Adrenal gland (tissue), 12 donors: ENCODE results near the gene FAM43B. TPM values are rescaled to one million over a fixed set of nuclear protein-coding genes. Genes with fewer than 3 reads are reported as not detected.

Experiments used
- DNase-seq, 7 donors: peaks; one replicate each; pipeline ENCODE4 v3.0.0-alpha.2; 2019 to 2020
- H3K27ac ChIP-seq, 5 donors: fragments of 200-600 bp; sonication (generic) in 4 of 5; 1 replicate in 3 of 5; 2 replicates in 2 of 5; pipeline versions ENCODE4 v1.5.1 to v1.8.0; 2016 to 2020; ENCODE audit warnings: mild to moderate bottlenecking in 1 of 5
- H3K27me3 ChIP-seq: fragments of 200-600 bp; 2 replicates; pipeline ENCODE4 v1.8.0; 2021
- H3K36me3 ChIP-seq, 2 donors: fragments of 200-600 bp; replicated peaks in 1 of 2; 1 replicate in 1 of 2; 2 replicates in 1 of 2; pipeline versions ENCODE4 v1.5.1 to v1.8.0; 2018 to 2022
- H3K4me1 ChIP-seq, 2 donors: fragments of 200-600 bp; replicated peaks in 1 of 2; 1 replicate in 1 of 2; 2 replicates in 1 of 2; pipeline versions ENCODE4 v1.5.1 to v1.8.0; 2018 to 2021
- H3K4me3 ChIP-seq, 4 donors: fragments of 200-600 bp; sonication (generic) in 3 of 4; one replicate each; pipeline ENCODE4 v1.5.1; 2016 to 2018
- H3K9me3 ChIP-seq, 3 donors: fragments of 200-600 bp; sonication (generic) in 1 of 3; replicated peaks in 1 of 3; 1 replicate in 2 of 3; 2 replicates in 1 of 3; pipeline versions ENCODE4 v1.5.1 to v1.8.0; 2016 to 2021
- CTCF ChIP-seq, 6 experiments: fragments of 450-650 bp in 4 of 6; fragments of 200-600 bp in 2 of 6; sonication (generic) in 1 of 6; IDR thresholded peaks; 1 replicate in 5 of 6; 2 replicates in 1 of 6; pipeline versions ENCODE4 v1.5.1 to v1.8.0; 2016 to 2021; ENCODE audit warnings: antibody characterized with exemption in 6 of 6, mild to moderate bottlenecking in 2 of 6, moderate library complexity in 1 of 6
- POLR2A ChIP-seq, 2 donors: fragments of 450-650 bp; IDR thresholded peaks; one replicate each; pipeline ENCODE4 v1.6.1; 2017; ENCODE audit warnings: antibody characterized with exemption in 2 of 2, mild to moderate bottlenecking in 2 of 2, moderate library complexity in 1 of 2
- WGBS, 4 donors: extraction: QIAGEN DNeasy Blood & Tissue Kit in 2 of 4; methylation state at CpG; one replicate each; pipeline versions ENCODE4 v1.1.5 to v1.1.7; 2013 to 2017; 5-methylcytosine and 5-hydroxymethylcytosine counted together
- intact Hi-C, 2 donors: fragments of 100-400 bp; cut with DNase I; formaldehyde crosslinking; loops; one replicate each; pipeline versions ENCODE4 v1.14.1 to v1.15.0; 2022 to 2023
- polyA plus RNA-seq, 3 donors: library from polyadenylated mRNA; stranded (reverse); fragments of 200-250 nt in 2 of 3; fragments of 350-450 nt in 1 of 3; fragmentation: Illumina TruSeq in 1 of 3; extraction: RNeasy Lipid Tissue Mini Kit (QIAGEN cat#74804) in 1 of 3; gene quantifications; one replicate each; pipeline ENCODE4 v1.2.3, GENCODE V29; 2013 to 2014
- total RNA-seq, 9 donors: library from RNA; depleted of rRNA in 4 of 9; stranded (reverse); fragments of >200 nt in 4 of 9; fragments of 120-200 nt in 1 of 9; fragmentation: NEBNext Ultra II Directional in 1 of 9; extraction: Animal tissue kit (Norgen Biotek cat#: 25700) in 1 of 9; gene quantifications; one replicate each; pipeline versions ENCODE4 v1.1.0 to v1.2.4, GENCODE V29; 2013 to 2023
- donor health status: healthy with polysubstance abuse.
- donor health status: Bipolar disorder and iron deficiency.
- donor health status: DM: yes; HTN: yes; CAD: no.
- donor health status: DM: no; HTN: no; CAD: no.
- donor health status: DM: no; HTN: no; CAD: no.
- donor health status: DM: yes; HTN: yes; CAD: no.

Gene FAM43B
- total and polyA plus RNA-seq, 12 donors: 2.2 to 67.7 (median 38.2) TPM

- 15 to 19% (median 17%) methylated on average over 14 to 17 of the region's 17 CpGs for whole genome bisulfite sequencing, 4 donors
Observed at GRCh38 chr1:20521960-20522861, 30.2 kb upstream of the FAM43B start.

GRCh38 chr1:20526267-20526666, 26.1 kb upstream of the FAM43B start:
- H3K4me3 ChIP-seq: no peak overlapping the region
- TF ChIP-seq POLR2A (IDR thresholded peaks at IDR 0.05) (no peak), CTCF (IDR thresholded peaks at IDR 0.05) (no peak)
- intact Hi-C loops: no loop called here
- 77 to 91% (median 83%) methylated on average over 6 of the region's 6 CpGs for WGBS, 4 donors
- no peaks in the 10 kb centered on the region for H3K36me3 ChIP-seq
- H3K4me1 ChIP-seq: peaks cover 0 to 5% of the 10 kb centered on the region in 2 donors
- H3K9me3 ChIP-seq: no peaks in the 10 kb centered on the region
- DNase-seq: no peak
- H3K27me3 ChIP-seq: no peaks in the 10 kb centered on the region
- H3K27ac ChIP-seq: no peak overlapping the region

More at GRCh38 chr1:20521960-20522861, 30.2 kb upstream of the FAM43B start:
- H3K36me3 ChIP-seq: no peaks in the 10 kb centered on the region
- peaks cover 0 to 5% of the 10 kb centered on the region in 2 donors for H3K4me1 ChIP-seq
- peak; percentile 81 to 94 (median 87) for DNase-seq
- intact Hi-C loops: loop anchor here (2.0 to 5.0 kb wide), 3 partner anchors 55 to 119 kb away; no protein-coding TSS in a partner anchor
- H3K27ac ChIP-seq: no peak overlapping the region
- H3K9me3 ChIP-seq: no peaks in the 10 kb centered on the region
- TF ChIP-seq POLR2A (IDR thresholded peaks at IDR 0.05) (no peak), CTCF (IDR thresholded peaks at IDR 0.05) (peak; percentile 92 to 99 (median 96))
- peak overlapping the region in 1 of 4 donors; percentile 46 for H3K4me3 ChIP-seq
- no peaks in the 10 kb centered on the region for H3K27me3 ChIP-seq

GRCh38 chr1:20528221-20528620, 24.2 kb upstream of the FAM43B start:
- intact Hi-C loops: no loop called here
- no peak overlapping the region for H3K27ac ChIP-seq
- H3K36me3 ChIP-seq: no peaks in the 10 kb centered on the region
- H3K4me3 ChIP-seq: no peak overlapping the region
- no peak for TF ChIP-seq POLR2A (IDR thresholded peaks at IDR 0.05)
- TF ChIP-seq CTCF (IDR thresholded peaks at IDR 0.05): no peak
- DNase-seq: no peak
- no peaks in the 10 kb centered on the region for H3K27me3 ChIP-seq
- H3K9me3 ChIP-seq: no peaks in the 10 kb centered on the region
- no peaks in the 10 kb centered on the region for H3K4me1 ChIP-seq
- 69 to 80% (median 74%) methylated on average over 6 to 7 of the region's 7 CpGs for WGBS, 4 donors

GRCh38 chr1:20530306-20530705, 22.1 kb upstream of the FAM43B start:
- Histone ChIP-seq H3K27ac (no peak overlapping the region), H3K27me3 (no peaks in the 10 kb centered on the region), H3K4me1 (peaks cover 13% of the 10 kb centered on the region in 2 donors), H3K4me3 (no peak overlapping the region), H3K36me3 (no peaks in the 10 kb centered on the region), H3K9me3 (no peaks in the 10 kb centered on the region)
- no peak for DNase-seq
- TF ChIP-seq CTCF (IDR thresholded peaks at IDR 0.05): no peak
- TF ChIP-seq POLR2A (IDR thresholded peaks at IDR 0.05): no peak
- 42 to 57% (median 47%) methylated on average over 8 of the region's 8 CpGs for WGBS, 4 donors
- intact Hi-C loops: no loop called here
